Measurements from ENCODE around the gene MFSD8.
"Not testable (repeated sequence)": the region's sequence is repeated elsewhere in the genome, so short reads cannot be mapped to it uniquely, and the experiment has no call there.

Gene MFSD8

DNA sequence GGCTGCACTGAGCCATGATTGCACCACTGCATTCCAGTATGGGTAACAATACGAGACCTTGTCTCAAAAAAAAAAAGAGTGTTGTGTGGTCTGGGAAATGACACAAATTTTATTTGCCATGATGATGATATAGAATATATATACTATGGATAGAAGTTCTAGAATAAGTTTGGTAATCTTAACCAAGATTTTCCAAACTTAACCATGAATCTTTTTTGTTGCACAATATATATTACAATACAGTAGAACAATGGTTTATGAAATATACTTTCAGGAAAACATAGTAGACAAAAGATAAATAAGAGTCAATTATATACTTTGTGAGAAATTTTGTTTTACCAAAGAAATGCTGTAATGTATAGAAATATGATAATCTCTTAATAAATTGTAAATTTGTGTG is 34.8 kb downstream of the MFSD8 start:
- DNase-seq = no peak

DNA sequence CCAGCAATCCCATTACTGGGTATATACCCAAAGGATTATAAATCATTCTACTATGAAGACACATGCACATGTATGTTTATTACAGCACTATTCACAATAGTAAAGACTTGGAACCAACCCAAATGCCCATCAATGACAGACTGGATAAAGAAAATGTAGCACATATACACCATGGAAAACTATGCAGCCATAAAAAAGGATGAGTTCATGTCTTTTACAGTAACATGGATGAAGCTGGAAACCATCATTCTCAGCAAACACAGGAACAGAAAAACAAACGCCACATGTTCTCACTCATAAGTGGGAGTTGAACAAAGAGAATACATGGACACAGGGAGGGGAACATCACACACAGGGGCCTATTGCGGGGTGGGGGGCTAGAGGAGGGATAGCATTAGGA is 39.3 kb downstream of the MFSD8 start:
- DNase-seq = not testable (repeated sequence)

DNA sequence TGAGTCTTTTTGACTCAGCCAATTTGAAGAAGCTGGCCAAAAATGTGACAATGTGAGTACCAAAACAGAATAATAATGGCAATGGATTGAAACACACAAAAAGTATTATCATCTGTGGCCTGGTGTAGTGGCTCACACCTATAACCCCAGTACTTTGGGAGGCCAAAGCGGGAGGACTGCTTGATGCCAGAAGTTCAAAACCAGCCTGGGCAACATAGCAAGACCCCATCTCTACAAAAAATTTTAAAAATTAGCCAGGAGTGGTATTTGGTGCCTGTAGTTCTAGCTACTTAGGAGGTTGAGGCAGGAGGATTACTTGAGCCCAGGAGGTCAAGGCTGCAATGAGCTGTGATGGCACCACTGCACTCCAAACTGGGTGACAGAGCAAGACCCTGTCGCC is 42.7 kb downstream of the MFSD8 start:
- no peak for DNase-seq

DNA sequence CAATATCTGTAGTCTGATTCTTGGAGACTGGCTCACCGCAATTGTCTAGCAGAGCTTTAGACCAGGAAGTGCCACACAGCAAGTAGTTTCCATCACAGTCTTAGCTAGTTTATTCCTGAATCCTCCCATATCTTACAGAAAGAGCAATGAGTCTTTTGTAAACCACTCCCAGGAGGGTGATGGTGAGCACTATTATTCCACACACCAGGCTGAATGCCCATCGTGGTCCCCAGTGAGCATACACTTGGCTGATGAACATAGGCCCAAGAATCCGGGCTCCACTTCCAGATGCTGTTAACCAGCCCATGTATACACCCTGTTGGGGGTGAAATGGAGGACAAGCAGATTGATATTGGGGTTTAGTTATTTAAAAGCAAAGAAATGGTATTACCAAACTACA is 44.5 kb downstream of the MFSD8 start:
- no peak for DNase-seq

DNA sequence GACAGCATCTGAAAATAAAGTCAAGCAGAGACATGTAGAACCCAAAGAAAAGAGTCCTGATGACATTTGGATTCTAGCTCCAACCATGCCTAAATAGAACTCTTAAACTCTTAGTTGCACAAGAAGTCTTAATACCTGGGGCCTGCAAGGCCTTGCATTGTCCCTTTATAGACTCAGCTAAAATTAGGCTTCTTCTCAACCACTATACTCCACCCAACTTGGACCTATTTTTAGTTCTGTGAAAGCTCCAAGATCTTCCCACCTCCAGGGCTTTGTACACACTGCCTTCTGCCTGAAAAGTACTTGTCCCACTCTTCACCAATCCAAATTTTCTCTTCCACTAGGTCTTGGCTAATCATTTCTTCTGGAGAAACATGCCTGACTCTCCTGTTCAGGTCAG is 47.8 kb downstream of the MFSD8 start:
- no peak for DNase-seq

DNA sequence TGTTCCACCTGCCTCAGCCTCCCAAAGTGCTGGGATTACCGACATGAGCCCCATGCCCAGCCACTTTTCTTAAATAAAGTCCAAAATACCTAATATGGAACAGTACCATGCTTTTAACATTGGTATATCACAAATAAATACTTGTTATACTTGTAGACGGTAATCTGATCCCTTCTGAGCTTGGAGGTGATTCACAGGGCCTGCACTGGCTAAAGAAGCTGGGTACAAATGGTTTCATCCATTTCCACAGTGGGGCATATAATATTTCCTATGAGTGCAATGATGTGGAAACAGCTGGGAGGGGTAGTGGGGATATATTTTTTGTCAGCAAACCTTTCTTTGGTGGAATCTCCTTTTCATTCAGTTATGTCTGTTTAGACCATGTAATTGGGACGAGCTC is 48.5 kb downstream of the MFSD8 start:
- no peak for DNase-seq

DNA sequence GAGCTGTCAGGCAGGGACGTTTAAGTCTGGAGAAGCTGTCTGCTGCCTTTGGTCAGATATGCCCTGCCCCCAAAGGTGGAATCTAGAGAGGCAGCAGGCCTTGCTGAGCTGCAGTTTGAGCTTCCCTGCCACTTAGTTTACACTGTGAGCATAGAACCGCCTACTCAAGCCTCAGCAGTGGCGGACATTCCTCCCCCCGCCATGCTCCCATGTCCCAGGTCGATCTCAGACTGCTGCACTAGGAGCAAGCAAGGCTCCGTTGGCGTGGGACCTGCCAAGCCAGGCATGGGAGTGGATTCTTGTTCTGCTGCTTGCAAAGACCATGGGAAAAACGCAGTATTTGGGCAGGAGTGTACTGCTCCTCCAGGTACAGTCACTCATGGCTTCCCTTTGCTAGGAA is 59.9 kb downstream of the MFSD8 start:
- DNase-seq = no peak

DNA sequence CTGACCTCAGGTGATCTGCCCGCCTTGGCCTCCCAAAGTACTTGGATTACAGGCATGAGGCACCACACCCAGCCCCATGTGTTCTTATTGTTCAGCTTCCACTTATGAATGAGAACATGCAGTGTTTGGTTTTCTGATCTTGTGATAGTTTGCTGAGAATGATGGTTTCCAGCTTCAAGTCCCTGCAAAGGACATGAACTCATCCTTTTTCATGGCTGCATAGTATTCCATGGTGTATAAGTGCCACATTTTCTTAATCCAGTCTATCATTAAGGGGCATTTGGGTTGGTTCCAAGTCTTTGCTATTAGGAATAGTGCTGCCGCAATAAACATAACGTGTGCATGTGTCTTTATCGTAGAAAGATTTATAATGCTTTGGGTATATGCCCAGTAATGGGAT is 65.3 kb downstream of the MFSD8 start:
- not testable (repeated sequence) for DNase-seq

DNA sequence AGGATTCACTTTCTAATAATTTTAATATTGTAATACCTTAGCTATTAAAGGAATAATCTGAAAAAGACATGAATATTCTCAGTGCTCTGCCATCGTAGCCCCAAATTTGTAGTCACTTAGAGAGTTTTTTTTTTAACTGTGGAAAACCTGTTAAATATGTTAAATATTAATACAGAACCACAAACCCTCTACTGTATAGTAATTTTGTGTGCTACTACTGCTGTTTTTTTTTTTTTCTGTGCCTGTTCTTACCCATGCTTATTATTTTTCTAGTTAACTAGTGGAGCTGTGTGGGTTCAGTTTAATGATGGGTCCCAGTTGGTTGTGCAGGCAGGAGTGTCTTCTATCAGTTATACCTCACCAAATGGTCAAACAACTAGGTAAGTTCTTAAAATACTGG is 68.4 kb downstream of the MFSD8 start:
- no peak for DNase-seq

DNA sequence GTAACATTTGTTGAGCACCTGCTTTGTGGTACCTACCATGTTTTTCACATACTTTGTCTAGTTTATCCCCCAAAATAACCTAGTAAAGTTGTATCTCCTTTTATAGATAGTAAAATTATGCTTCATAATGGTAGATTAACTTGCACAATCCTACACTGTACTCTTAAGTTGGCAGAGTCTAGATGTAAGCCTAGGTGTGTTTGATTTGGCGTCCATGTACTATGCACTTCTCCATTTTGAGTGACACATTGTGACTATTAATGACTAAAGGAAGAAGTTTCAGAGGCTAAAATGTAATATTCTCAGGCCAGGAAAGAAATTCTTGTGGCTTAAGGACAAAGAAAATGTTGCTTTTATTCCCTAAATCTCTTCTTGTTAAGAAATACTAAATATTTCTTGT is 68.9 kb downstream of the MFSD8 start:
- DNase-seq = no peak

DNA sequence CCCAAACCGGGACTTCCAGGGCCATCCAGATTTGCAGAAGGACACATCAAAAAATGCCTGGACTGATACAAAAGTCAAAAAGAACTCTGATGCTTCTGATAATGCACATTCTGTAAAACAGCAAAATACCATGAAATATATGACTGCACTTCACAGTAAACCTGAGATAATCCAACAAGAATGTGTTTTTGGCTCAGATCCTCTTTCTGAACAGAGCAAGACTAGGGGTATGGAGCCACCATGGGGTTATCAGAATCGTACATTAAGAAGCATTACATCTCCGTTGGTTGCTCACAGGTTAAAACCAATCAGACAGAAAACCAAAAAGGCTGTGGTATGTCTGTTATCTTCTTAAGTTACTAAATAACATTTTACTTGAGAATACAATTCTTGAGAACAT is 75.1 kb downstream of the MFSD8 start:
- DNase-seq = no peak

DNA sequence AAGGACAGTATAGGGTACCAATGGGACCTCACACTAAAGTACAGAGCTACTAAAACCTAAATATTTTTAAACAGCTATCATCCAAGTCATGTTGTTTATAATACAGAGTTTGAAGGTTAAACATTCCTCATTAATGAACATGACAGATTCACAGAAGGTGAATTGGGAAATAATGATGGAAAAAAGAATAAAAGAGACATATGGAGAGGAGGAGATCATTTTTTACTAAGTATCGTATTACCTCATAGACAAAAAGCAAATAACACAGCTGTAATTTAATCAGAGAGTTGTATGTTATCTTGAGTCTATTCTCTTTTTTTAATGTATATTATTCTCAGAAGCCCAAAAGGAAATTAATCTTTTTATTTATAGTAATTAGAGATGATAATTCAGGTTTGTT is 76.4 kb downstream of the MFSD8 start:
- DNase-seq = no peak

DNA sequence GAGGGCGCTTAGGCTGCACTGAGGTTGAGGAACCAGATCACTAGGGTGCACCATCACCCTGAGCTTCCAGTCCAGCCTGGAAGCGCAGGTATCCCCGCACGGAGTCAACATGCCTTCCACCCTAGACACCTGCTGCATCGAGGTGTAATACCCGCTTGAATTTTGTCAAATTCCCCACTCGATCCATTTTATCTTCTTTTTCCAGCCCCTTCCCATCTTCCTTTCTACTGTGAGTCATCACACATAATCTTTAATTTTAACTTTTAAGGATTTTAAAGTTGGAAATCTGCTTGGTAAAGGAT is 83.5 kb downstream of the MFSD8 start:
- DNase-seq = no peak

DNA sequence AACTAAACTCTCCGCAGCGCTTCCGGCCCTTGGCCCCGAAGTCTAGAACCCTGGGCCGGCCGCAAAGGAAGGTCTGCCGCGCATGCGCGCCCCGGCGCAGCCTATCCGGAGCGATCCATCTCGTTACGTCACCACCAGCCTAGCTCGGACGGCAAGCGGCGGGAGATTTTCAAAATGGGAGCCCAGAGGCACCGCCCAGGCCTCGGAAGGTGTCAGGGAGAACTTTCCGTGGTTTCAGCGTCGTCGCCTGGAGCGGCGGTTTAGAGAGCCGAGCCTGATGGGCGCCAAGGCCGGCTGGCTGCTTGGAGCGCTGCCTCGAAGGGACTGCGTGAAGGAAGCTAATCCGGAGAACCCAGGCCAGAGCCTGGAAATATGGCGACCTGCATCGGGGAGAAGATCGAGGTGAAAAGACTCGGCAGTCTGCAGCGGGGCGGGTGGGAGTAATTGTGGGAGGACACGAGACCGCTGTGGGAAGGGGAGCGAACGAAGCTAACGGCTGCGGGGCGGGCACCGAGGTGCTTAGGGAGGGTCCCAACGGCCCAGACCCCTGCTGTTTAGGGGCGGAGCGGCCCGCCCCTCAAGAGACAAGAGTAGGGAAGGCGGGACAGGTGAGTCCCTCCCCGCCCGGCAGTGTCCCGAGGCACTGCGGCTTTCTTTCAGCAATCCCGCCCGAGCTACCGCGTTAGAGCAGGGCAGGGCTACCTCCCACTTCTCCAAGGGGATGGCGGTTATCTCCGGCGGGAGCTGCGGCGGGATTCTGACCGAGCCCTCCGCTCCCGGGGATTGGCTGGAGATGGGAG is 84.0 kb downstream of the MFSD8 start, which contains the start of gene PLK4:
Gene PLK4, plus strand, starts transcription at position 131 of the 800 bp plus-strand sequence. Its CDS starts 242 bp downstream, at position 373.
- peak; percentile 90 for DNase-seq

DNA sequence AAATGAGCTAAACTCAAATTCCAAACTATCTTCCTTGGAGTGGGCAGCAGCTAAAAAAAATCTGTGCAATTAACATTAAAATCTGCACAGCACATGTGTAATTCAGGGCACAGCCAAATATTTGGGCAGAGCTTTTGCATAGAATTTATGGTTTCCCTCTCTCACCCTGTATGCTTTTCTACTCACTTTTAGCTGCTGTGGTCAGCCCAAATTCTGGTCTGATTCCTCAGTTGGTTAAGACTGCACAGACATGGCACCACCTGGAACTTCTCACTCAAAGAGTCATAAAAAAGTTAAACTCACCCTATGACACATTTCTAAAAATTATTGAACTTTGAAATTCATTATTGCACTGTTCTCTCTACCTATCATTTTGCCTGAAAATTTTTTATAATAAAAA is 89.2 kb downstream of the MFSD8 start:
- no peak for DNase-seq

DNA sequence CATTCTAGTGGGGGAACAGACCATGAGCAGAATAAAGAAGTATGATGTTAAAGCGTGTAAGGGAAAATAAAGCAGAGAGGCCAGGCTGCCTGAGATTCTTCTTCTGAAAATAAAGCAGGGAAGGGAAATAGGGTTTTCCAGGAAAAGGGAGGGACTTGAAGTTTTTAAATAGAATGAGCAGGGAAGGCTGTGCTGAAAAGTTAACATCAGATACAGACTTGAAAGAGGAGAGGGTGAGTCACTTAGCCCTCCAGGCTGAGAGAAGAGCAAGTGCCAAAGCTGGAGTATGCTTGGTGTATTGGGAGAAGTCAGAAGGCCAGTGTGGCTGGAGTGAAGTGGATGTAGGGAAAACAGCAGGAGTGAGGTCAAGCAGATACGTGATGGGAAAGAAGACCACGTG is 94.3 kb downstream of the MFSD8 start:
- no peak for DNase-seq

DNA sequence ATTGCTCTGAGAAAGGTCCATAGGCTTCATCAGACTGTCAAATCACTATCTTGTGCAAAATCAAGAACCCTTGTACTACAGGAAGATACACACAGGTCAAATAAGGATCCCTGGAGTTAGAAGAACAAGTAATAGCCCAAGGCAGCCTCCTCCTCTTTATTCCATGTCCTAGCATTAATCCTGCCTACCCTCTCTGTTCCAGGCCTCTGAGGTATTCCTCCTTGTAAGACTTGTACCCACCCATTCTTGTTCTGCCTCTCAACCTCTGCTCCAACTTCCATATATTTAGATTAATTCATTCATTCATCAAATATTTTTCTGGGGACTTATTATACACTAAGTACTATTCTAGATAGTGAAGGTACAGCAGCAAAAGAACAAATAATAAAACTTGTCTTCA is 94.7 kb downstream of the MFSD8 start:
- DNase-seq = no peak

DNA sequence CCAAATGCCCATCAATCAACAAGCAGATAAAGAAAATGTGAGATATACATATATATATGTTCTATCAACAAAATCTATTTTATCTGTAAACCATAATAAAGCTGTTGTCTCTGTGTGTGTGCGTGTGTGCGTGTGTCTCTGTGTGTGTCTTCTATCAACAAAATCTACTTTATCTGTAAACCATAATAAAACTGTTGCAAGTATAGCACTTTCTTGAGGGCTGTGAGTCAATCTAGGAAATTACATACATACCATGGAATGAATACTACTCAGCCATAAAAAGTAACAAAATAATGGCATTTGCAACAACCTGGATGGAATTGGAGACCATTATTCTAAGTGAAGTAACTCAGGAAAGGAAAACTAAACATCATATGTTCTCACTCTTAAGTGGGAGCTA is 96.8 kb downstream of the MFSD8 start:
- DNase-seq = no peak
